ENCODE data around the gene CEBPZ.
A peak's percentile ranks its signal among the peaks of the same experiment; 100 is the strongest.

CEBPZ gene, protein sequence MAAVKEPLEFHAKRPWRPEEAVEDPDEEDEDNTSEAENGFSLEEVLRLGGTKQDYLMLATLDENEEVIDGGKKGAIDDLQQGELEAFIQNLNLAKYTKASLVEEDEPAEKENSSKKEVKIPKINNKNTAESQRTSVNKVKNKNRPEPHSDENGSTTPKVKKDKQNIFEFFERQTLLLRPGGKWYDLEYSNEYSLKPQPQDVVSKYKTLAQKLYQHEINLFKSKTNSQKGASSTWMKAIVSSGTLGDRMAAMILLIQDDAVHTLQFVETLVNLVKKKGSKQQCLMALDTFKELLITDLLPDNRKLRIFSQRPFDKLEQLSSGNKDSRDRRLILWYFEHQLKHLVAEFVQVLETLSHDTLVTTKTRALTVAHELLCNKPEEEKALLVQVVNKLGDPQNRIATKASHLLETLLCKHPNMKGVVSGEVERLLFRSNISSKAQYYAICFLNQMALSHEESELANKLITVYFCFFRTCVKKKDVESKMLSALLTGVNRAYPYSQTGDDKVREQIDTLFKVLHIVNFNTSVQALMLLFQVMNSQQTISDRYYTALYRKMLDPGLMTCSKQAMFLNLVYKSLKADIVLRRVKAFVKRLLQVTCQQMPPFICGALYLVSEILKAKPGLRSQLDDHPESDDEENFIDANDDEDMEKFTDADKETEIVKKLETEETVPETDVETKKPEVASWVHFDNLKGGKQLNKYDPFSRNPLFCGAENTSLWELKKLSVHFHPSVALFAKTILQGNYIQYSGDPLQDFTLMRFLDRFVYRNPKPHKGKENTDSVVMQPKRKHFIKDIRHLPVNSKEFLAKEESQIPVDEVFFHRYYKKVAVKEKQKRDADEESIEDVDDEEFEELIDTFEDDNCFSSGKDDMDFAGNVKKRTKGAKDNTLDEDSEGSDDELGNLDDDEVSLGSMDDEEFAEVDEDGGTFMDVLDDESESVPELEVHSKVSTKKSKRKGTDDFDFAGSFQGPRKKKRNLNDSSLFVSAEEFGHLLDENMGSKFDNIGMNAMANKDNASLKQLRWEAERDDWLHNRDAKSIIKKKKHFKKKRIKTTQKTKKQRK

DNA sequence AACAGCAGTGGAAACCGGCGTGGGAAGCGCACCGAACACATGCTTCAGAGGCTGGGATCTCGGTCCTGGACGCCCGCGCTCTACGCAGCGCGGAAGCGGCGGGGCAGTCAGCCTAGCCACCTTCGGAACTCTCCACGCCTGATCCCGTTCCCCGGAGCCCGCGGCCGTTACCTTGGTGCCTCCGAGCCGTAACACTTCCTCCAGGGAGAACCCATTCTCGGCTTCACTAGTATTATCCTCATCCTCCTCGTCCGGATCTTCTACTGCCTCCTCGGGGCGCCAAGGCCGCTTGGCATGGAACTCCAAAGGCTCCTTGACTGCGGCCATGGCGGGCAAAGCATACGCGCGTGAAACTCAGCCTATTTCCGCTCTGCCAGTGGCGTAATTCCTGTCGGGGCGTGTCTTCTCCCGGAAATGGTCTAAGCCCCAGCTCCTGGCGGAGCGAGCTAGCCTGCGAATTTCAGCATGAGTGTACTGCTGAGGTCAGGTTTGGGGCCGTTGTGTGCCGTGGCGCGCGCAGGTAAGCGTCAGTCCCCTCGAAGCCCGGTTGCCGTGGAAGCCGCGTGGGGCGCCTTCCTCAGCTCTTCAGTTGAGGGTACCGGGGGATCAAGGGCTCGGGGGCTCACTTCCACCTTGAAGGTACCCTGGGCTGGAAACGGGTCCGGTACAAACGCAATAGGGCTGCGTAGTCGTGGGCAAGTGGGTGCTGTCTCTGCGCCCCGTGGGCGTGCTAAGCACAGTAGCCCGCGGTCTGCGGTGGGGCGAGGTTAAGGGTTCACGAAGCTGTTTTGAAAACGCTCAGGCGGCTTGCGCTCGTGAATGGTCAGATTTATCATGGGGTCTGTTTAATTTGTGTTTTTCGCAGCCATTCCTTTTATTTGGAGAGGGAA lies at the start of gene CEBPZ, which contains the start of gene NDUFAF7:
Gene CEBPZ (minus strand): TSS at position 356 of the 890 bp plus-strand sequence. CDS start 29 bp downstream, at position 327.
Gene NDUFAF7 (plus strand): TSS at position 418 of the 890 bp plus-strand sequence. CDS start 48 bp downstream, at position 466.
- Histone ChIP-seq H3K9me3 (ENCODE audit: control insufficient read depth, low read depth, low read length) (no peaks in the 10 kb centered on the region), H3K36me3 (ENCODE audit: control insufficient read depth, low read depth, low read length) (peaks cover 47% of the 10 kb centered on the region), H3K4me1 (ENCODE audit: control insufficient read depth, low read depth, low read length) (peaks cover 29% of the 10 kb centered on the region), H3K4me3 (ENCODE audit: low read length) (peak within 1 kb of the TSS; percentile 93), H3K27ac (ENCODE audit: low read length) (peak within 1 kb of the TSS; percentile 47), H3K9ac (ENCODE audit: low read length) (peak within 1 kb of the TSS; percentile 86), H3K27me3 (ENCODE audit: control insufficient read depth, insufficient read depth, low read length) (no peaks in the 10 kb centered on the region)

DNA sequence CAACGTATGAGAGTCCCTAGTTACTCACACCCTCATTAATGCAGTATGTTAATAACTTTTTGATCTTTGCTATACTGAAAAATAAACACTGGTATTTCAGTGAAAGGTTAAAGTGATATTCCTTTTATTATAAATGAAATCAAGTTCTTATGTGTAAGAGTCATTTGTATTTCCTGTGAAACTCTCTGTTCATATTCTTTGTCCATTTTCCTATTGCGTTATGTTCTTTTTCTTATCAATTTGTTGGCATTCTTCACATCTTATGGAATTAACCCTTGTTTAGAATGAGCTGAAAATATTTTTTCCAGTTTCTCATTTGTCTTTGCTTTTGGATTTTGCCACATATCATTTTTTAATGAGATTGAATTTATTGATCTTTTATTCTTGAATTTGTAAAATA lies 44.9 kb upstream of the CEBPZ start:
- peaks cover 4% of the 10 kb centered on the region for H3K4me1 ChIP-seq (ENCODE audit: control insufficient read depth, low read depth, low read length)
- H3K9me3 ChIP-seq (ENCODE audit: control insufficient read depth, low read depth, low read length): no peaks in the 10 kb centered on the region
- H3K9ac ChIP-seq (ENCODE audit: low read length): no peak overlapping the region
- no peak overlapping the region for H3K27ac ChIP-seq (ENCODE audit: low read length)
- peaks cover 76% of the 10 kb centered on the region for H3K36me3 ChIP-seq (ENCODE audit: control insufficient read depth, low read depth, low read length)
- H3K27me3 ChIP-seq (ENCODE audit: control insufficient read depth, insufficient read depth, low read length): no peaks in the 10 kb centered on the region
- no peak overlapping the region for H3K4me3 ChIP-seq (ENCODE audit: low read length)

DNA sequence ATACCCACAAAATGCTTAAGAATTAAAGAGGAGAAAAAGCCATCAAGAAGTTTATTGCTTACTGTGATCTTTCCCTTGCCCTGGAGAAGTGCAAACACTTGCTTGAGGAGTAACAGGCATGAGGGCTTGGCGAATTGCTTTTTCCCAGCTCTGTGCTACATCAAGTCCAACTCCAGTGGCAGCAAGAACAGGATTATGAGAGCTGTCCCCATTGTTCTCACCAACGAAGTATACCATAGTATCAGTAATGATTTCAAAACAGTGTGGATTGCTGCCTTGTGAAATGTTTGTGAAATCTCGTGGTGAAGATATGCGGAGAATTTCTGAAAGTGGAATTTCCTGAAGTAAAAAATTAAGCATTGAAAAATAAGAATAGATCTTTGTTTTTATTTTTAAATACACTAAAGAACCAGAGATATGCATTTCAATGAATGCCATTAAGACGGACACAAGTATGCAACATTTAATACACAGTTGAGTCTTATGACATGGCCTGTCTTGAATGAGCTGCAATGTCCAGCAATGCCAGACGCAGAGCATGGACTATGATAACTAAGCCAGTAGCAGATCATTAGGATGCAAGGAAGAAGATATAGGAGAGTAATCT lies 43.1 kb upstream of the CEBPZ start:
- H3K9me3 ChIP-seq (ENCODE audit: control insufficient read depth, low read depth, low read length): no peaks in the 10 kb centered on the region
- H3K9ac ChIP-seq (ENCODE audit: low read length): no peak overlapping the region
- H3K4me3 ChIP-seq (ENCODE audit: low read length): no peak overlapping the region
- peaks cover 4% of the 10 kb centered on the region for H3K4me1 ChIP-seq (ENCODE audit: control insufficient read depth, low read depth, low read length)
- H3K36me3 ChIP-seq (ENCODE audit: control insufficient read depth, low read depth, low read length): peaks cover 79% of the 10 kb centered on the region
- no peaks in the 10 kb centered on the region for H3K27me3 ChIP-seq (ENCODE audit: control insufficient read depth, insufficient read depth, low read length)
- H3K27ac ChIP-seq (ENCODE audit: low read length): no peak overlapping the region

DNA sequence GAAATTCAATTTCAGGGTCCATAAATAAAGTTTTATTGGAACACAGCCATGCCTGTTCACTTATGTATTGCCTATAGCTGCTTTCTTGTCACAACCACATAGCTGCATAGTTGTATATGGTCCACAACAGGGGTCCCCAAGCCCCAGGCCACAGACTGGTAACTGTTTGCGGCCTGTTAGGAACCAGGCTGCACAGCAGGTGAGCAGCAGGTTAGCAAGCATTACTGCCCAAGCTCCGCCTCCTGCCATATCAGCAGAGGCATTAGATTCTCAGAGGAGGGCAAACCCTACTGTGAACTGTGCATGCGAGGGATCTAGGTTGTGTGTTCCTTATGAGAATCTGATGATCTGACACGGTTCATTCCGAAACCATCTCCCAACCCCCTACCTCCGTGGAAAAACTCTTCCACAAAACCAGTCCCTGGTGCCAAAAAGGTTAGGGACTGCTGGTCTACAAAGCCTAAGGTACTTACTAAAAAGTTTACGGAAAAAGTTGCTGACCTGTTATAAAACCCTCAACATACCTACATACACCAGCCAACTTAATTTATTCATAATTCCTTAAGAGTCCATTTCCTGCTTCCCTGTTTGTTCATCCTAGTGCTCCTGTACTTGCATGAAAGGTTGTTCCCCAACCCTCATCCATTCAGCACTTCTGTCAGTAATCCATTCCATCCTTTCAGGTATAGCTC lies 40.1 kb upstream of the CEBPZ start:
- peaks cover 81% of the 10 kb centered on the region for H3K36me3 ChIP-seq (ENCODE audit: control insufficient read depth, low read depth, low read length)
- H3K27ac ChIP-seq (ENCODE audit: low read length): no peak overlapping the region
- peaks cover 4% of the 10 kb centered on the region for H3K4me1 ChIP-seq (ENCODE audit: control insufficient read depth, low read depth, low read length)

DNA sequence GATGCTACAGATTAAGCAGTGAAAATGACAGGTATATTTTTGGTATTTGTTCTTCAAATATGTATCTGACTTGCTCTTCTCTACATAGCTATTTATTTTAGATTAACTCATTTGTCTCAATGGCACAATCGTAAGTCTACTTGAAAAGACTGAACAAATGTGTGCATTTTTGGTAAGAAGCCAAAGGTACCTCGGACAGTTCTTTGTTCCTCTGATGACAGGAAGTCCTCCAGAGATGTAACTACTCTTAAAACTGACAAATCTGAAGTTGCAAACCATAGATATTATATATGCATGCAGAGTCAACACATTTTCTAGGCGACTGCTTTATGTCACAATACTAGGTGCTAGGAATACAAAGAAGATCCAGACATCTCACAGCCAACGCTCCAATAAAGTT lies 36.7 kb upstream of the CEBPZ start:
- no peaks in the 10 kb centered on the region for H3K9me3 ChIP-seq (ENCODE audit: control insufficient read depth, low read depth, low read length)
- H3K36me3 ChIP-seq (ENCODE audit: control insufficient read depth, low read depth, low read length): peaks cover 64% of the 10 kb centered on the region

More for the DNA sequence above, 40.1 kb upstream of the CEBPZ start:
- no peaks in the 10 kb centered on the region for H3K27me3 ChIP-seq (ENCODE audit: control insufficient read depth, insufficient read depth, low read length)
- no peaks in the 10 kb centered on the region for H3K9me3 ChIP-seq (ENCODE audit: control insufficient read depth, low read depth, low read length)
- H3K9ac ChIP-seq (ENCODE audit: low read length): no peak overlapping the region
- H3K4me3 ChIP-seq (ENCODE audit: low read length): no peak overlapping the region

DNA sequence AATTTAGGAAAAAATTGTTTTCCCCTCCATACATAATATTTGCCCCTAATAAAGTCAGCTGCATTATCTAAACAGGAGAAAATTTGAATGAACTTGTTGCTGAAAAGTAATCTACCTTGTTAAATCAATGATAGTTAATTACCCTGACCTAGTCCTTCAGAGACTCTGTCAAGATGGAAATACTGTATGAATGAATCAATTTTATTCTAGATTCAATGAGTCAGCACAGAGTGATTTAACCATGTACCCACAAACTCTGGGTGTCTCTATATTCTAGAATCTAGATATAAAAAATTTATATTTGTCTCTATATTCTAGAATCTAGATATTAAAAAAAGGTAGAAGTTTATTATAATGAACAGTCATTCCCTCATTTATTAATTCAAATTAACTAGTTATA lies 36.3 kb upstream of the CEBPZ start:
- Histone ChIP-seq H3K4me1 (ENCODE audit: control insufficient read depth, low read depth, low read length) (peaks cover 4% of the 10 kb centered on the region), H3K9me3 (ENCODE audit: control insufficient read depth, low read depth, low read length) (no peaks in the 10 kb centered on the region), H3K9ac (ENCODE audit: low read length) (no peak overlapping the region), H3K36me3 (ENCODE audit: control insufficient read depth, low read depth, low read length) (peaks cover 62% of the 10 kb centered on the region), H3K27me3 (ENCODE audit: control insufficient read depth, insufficient read depth, low read length) (no peaks in the 10 kb centered on the region), H3K4me3 (ENCODE audit: low read length) (no peak overlapping the region), H3K27ac (ENCODE audit: low read length) (no peak overlapping the region)

More for the DNA sequence above, 36.7 kb upstream of the CEBPZ start:
- Histone ChIP-seq H3K4me3 (ENCODE audit: low read length) (no peak overlapping the region), H3K27me3 (ENCODE audit: control insufficient read depth, insufficient read depth, low read length) (no peaks in the 10 kb centered on the region), H3K27ac (ENCODE audit: low read length) (no peak overlapping the region), H3K4me1 (ENCODE audit: control insufficient read depth, low read depth, low read length) (peaks cover 4% of the 10 kb centered on the region), H3K9ac (ENCODE audit: low read length) (no peak overlapping the region)

DNA sequence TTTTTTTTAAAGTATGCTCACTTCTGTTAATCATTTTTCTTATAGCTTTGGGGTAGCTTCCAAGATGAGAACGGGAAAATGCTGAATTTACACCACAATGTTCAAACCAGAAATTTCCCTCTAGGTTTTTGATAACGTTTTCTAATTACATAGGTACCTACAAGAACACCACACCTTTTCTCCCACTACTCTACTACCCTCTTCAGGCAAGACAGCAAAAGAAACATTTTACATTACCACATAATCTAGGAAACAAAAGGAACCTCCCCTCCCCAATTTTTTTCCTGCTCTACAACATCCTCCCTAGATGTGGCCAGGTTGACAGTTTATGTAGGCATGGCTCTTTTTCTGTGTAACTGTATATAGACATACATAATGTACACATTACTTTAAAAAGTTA lies 32.4 kb upstream of the CEBPZ start:
- Histone ChIP-seq H3K36me3 (ENCODE audit: control insufficient read depth, low read depth, low read length) (peaks cover 49% of the 10 kb centered on the region), H3K27me3 (ENCODE audit: control insufficient read depth, insufficient read depth, low read length) (no peaks in the 10 kb centered on the region), H3K4me3 (ENCODE audit: low read length) (no peak overlapping the region), H3K9ac (ENCODE audit: low read length) (no peak overlapping the region), H3K9me3 (ENCODE audit: control insufficient read depth, low read depth, low read length) (no peaks in the 10 kb centered on the region), H3K4me1 (ENCODE audit: control insufficient read depth, low read depth, low read length) (no peaks in the 10 kb centered on the region), H3K27ac (ENCODE audit: low read length) (no peak overlapping the region)

DNA sequence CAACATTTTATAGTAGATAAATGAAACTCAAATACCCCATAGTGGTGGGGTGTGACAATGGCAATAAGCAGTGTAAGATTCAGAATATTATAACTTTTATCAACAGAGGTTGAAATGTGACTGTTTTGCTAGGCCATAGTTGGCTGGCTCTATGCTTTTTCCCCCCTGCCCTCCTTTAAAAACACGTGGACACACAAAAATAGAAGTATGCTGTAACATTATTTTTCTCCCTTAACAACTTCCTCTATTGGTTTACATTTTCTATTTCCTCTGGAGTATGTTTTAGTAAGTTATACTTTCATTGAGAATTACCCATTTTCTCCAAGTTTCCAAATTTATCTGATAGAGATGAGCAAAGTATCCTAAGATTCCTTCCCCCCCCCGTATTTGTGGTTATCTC lies 31.1 kb upstream of the CEBPZ start:
- no peak overlapping the region for H3K4me3 ChIP-seq (ENCODE audit: low read length)
- no peak overlapping the region for H3K9ac ChIP-seq (ENCODE audit: low read length)
- no peaks in the 10 kb centered on the region for H3K27me3 ChIP-seq (ENCODE audit: control insufficient read depth, insufficient read depth, low read length)
- H3K27ac ChIP-seq (ENCODE audit: low read length): no peak overlapping the region
- H3K4me1 ChIP-seq (ENCODE audit: control insufficient read depth, low read depth, low read length): no peaks in the 10 kb centered on the region
- peaks cover 49% of the 10 kb centered on the region for H3K36me3 ChIP-seq (ENCODE audit: control insufficient read depth, low read depth, low read length)
- no peaks in the 10 kb centered on the region for H3K9me3 ChIP-seq (ENCODE audit: control insufficient read depth, low read depth, low read length)

DNA sequence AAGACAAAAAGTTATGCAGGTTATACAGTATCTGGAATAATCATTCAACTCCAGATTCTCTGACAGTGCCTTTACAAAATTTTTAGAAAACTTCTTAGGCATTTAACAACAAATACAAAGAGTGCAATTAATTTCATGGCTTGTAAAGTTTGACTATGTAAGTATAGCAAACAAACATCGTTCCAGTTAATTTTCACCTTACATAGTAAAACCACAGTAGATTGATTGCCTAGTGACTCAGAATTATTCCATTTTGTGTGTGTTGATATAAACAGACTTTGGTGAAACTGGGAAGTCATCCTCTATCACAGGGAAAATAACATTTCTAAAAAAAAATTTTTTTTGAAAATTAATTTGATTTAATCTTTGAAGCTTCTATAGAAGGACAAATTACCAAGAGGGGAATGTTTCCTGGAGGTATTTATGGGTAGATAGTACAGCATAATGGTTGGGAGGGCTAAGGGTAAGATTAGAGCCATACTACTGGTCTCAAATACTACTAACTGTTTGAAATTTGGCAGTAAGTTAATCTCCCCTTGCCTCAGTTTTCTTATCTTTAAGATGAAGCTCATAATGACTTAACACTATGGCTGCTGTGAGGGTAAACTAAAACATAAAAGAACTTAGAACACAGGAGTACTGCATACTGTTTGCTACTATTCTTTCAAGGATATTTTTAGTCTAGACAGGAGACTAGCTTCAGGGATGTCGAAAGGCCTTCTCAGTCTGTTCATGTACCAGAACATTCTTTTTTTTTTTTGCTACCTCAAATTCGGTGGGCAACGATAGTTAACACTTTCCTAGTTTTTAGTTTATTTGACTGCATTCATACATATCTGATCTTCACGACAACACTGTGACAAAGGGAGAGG lies 19.7 kb upstream of the CEBPZ start:
- no peak overlapping the region for H3K27ac ChIP-seq (ENCODE audit: low read length)
- no peaks in the 10 kb centered on the region for H3K4me1 ChIP-seq (ENCODE audit: control insufficient read depth, low read depth, low read length)
- H3K27me3 ChIP-seq (ENCODE audit: control insufficient read depth, insufficient read depth, low read length): no peaks in the 10 kb centered on the region
- no peak overlapping the region for H3K4me3 ChIP-seq (ENCODE audit: low read length)
- H3K36me3 ChIP-seq (ENCODE audit: control insufficient read depth, low read depth, low read length): peaks cover 96% of the 10 kb centered on the region
- H3K9me3 ChIP-seq (ENCODE audit: control insufficient read depth, low read depth, low read length): no peaks in the 10 kb centered on the region
- H3K9ac ChIP-seq (ENCODE audit: low read length): no peak overlapping the region

Data from iPS-18a (cell line).